Lower lobe of right lung (tissue), 2 donors: ENCODE measurements around the gene MOV10. TPM values are rescaled to one million over a fixed set of nuclear protein-coding genes. Genes with fewer than 3 reads are reported as not detected.
A peak's percentile ranks its signal among the peaks of the same experiment; 100 is the strongest.

Experiments
- ATAC-seq, 2 donors: fragments of 200-7000 bp; cut with Tn5 transposase; one replicate each; pipeline ENCODE4 v1.9.1; 2020 to 2022; ENCODE audit warnings: mild to moderate bottlenecking in 2 of 2, moderate library complexity in 2 of 2
- DNase-seq: peaks from one replicate; pipeline ENCODE4 v3.0.0-alpha.2; 2020
- H3K27ac ChIP-seq: fragments of 200-600 bp; one replicate; pipeline ENCODE4 v1.8.0; 2022
- H3K27me3 ChIP-seq: fragments of 200-600 bp; one replicate; pipeline ENCODE4 v1.8.0; 2022; ENCODE audit warnings: low read depth
- H3K36me3 ChIP-seq: fragments of 200-600 bp; one replicate; pipeline ENCODE4 v1.8.0; 2022; ENCODE audit warnings: mild to moderate bottlenecking
- H3K4me1 ChIP-seq: fragments of 200-600 bp; one replicate; pipeline ENCODE4 v1.8.0; 2022
- H3K4me3 ChIP-seq: fragments of 200-600 bp; one replicate; pipeline ENCODE4 v1.8.0; 2022; ENCODE audit warnings: mild to moderate bottlenecking
- H3K9me3 ChIP-seq: fragments of 200-600 bp; one replicate; pipeline ENCODE4 v1.8.0; 2022
- intact Hi-C: fragments of 100-400 bp; cut with DNase I; formaldehyde crosslinking; loops from one replicate; pipeline ENCODE4 v1.11.0; 2022
- total RNA-seq: library from RNA; stranded (reverse); fragmentation: NEBNext Ultra II Directional; extraction: Animal tissue kit (Norgen Biotek cat#: 25700); gene quantifications from one replicate; pipeline ENCODE4 v1.2.1, GENCODE V29; 2021
- TF ChIP-seq, protein P1 (sequence below): fragments of 200-600 bp; IDR thresholded peaks from one replicate; pipeline ENCODE4 v1.8.0; 2022; ENCODE audit warnings: antibody characterized with exemption, mild to moderate bottlenecking
- donor health status: DM: no; HTN: yes; CAD: no; lungs with severe emphysema.

The MOV10 gene
- total RNA-seq, 1 donor from 2014 or later: 72.3 TPM

DNA sequence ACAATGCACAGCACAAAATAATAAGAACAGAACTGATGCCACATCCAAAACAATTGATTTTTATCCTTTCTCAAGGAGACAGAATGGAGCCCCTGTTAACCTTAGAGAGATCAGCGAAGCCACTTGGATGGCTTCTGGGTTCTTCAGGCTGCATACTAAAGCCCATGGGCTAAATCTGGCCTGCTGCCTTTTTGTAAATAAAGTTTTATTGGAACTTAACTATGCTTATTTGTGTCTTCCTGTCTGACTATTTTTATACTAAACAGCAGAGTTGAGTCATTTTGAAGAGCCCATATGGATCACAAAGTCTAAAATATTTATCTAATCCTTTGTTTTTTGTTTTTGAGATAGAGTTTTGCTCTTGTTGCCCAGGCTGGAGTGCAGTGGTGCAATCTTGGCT, 57.0 kb downstream of the MOV10 start:
- Histone ChIP-seq H3K4me3 (no peak overlapping the region), H3K4me1 (no peaks in the 10 kb centered on the region), H3K36me3 (no peaks in the 10 kb centered on the region), H3K27me3 (no peaks in the 10 kb centered on the region), H3K27ac (no peak overlapping the region), H3K9me3 (no peaks in the 10 kb centered on the region)
- no peak for ATAC-seq
- intact Hi-C loops: no loop called here
- DNase-seq: no peak
- TF ChIP-seq, protein P1, sequence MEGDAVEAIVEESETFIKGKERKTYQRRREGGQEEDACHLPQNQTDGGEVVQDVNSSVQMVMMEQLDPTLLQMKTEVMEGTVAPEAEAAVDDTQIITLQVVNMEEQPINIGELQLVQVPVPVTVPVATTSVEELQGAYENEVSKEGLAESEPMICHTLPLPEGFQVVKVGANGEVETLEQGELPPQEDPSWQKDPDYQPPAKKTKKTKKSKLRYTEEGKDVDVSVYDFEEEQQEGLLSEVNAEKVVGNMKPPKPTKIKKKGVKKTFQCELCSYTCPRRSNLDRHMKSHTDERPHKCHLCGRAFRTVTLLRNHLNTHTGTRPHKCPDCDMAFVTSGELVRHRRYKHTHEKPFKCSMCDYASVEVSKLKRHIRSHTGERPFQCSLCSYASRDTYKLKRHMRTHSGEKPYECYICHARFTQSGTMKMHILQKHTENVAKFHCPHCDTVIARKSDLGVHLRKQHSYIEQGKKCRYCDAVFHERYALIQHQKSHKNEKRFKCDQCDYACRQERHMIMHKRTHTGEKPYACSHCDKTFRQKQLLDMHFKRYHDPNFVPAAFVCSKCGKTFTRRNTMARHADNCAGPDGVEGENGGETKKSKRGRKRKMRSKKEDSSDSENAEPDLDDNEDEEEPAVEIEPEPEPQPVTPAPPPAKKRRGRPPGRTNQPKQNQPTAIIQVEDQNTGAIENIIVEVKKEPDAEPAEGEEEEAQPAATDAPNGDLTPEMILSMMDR: no peak

DNA sequence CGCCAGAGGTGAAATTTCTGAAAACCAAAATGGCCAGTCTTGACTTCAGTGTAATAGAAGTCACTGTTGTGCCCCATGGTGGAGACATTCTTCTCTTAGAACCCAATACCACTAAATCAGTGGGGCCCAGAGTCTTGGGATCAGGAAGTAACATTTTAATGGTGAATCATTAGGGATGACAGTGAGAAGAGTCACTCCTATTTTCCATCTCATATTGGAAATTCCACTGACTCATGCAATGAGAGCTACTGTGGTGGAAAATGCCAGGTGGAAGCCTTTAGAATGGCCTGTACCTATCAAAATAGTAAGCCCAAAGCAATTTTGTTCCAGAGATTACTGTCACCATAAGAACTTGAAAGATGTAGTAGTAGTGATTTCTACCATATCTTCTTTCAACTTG, 61.3 kb downstream of the MOV10 start:
- Histone ChIP-seq H3K36me3 (no peaks in the 10 kb centered on the region), H3K4me1 (no peaks in the 10 kb centered on the region), H3K27me3 (peaks cover 6% of the 10 kb centered on the region), H3K27ac (no peak overlapping the region), H3K4me3 (no peak overlapping the region), H3K9me3 (no peaks in the 10 kb centered on the region)
- no peak for DNase-seq
- intact Hi-C loops: no loop called here
- no peak for ATAC-seq
- TF ChIP-seq, protein P1: no peak

GRCh38 chr1:112737573-112737972, 63.1 kb downstream of the MOV10 start:
- DNase-seq (no peak), ATAC-seq (no peak)
- Histone ChIP-seq H3K36me3 (no peaks in the 10 kb centered on the region), H3K4me3 (no peak overlapping the region), H3K27me3 (peaks cover 12% of the 10 kb centered on the region), H3K27ac (no peak overlapping the region), H3K4me1 (no peaks in the 10 kb centered on the region), H3K9me3 (no peaks in the 10 kb centered on the region)
- TF ChIP-seq, protein P1: no peak
- intact Hi-C loops: no loop called here

- DNase-seq: no peak
- Histone ChIP-seq H3K4me1 (peaks cover 10% of the 10 kb centered on the region), H3K36me3 (no peaks in the 10 kb centered on the region), H3K27ac (no peak overlapping the region), H3K4me3 (no peak overlapping the region), H3K9me3 (no peaks in the 10 kb centered on the region), H3K27me3 (peaks cover 52% of the 10 kb centered on the region)
- intact Hi-C loops: no loop called here
- peak; percentile 26 to 61 for ATAC-seq
- TF ChIP-seq, protein P1: no peak
Measured at GRCh38 chr1:112743174-112744008, 68.9 kb downstream of the MOV10 start.

DNA sequence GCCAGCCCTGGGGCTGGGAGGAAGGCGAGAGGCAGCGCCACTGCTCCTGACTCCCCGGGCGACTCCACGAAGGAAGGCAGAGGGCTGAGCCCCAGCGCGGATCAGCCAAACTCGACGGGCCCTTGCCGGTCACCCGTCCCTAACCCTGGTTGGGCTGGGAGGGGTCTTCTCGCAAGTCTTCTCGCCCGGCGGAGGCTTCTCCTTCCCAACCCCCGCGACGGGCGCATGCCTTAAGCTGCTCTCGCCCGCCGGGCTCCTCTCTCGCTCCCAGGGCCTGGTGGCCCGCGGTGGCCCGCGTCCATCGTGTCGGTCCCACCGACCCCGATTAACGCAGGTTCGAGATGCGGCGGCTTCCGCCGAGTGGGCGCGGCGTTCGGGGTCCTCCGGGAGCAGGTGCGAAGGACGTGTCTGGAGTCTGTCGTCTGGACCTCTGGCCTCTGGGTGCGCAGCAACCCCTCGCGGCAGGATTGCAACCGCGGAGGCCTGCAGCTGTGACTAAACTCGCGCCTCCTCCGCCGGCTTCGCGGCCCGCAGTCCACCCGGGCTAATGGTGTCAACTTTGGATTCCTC, 69.6 kb downstream of the MOV10 start:
- peak; percentile 73 for ATAC-seq
- Histone ChIP-seq H3K36me3 (no peaks in the 10 kb centered on the region), H3K27ac (no peak overlapping the region), H3K4me1 (peaks cover 10% of the 10 kb centered on the region), H3K27me3 (peaks cover 52% of the 10 kb centered on the region), H3K4me3 (peak overlapping the region; percentile 6), H3K9me3 (no peaks in the 10 kb centered on the region)
- intact Hi-C loops: no loop called here
- TF ChIP-seq, protein P1: no peak
- no peak for DNase-seq
